ENCODE results near the gene NR1D2. TPM values are rescaled to one million over a fixed set of nuclear protein-coding genes. Genes with fewer than 3 reads are reported as not detected.

NR1D2 gene
- polyA plus RNA-seq, 1 experiment = 18.0 TPM

DNA sequence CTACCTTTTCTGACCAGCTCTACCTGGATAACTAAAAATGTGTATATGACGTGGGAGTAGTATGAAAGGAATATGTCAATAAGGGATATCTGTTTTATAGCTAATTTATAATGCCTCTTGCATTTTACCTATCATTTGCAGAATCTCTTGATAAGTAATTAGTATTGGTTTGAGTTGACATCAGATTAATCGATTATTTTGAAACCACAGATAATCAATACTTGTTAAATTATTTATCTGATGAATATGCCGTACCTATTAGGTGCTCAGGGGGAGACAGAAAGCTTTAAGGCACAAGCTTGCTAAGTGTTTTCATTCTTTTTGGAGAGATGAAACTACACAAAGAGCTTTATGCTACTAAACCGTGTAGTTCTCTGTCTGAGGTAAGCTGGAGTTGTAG lies 24.3 kb downstream of the NR1D2 start:
- POLR2A ChIA-PET = interaction anchor here (0.6 kb wide), 1 partner anchor 8 kb away, joined by 29 read pairs; no protein-coding TSS in a partner anchor
- H3K4me3 ChIP-seq (ENCODE audit: low read depth, low read length) = no peak overlapping the region
- TF ChIP-seq, protein P1, sequence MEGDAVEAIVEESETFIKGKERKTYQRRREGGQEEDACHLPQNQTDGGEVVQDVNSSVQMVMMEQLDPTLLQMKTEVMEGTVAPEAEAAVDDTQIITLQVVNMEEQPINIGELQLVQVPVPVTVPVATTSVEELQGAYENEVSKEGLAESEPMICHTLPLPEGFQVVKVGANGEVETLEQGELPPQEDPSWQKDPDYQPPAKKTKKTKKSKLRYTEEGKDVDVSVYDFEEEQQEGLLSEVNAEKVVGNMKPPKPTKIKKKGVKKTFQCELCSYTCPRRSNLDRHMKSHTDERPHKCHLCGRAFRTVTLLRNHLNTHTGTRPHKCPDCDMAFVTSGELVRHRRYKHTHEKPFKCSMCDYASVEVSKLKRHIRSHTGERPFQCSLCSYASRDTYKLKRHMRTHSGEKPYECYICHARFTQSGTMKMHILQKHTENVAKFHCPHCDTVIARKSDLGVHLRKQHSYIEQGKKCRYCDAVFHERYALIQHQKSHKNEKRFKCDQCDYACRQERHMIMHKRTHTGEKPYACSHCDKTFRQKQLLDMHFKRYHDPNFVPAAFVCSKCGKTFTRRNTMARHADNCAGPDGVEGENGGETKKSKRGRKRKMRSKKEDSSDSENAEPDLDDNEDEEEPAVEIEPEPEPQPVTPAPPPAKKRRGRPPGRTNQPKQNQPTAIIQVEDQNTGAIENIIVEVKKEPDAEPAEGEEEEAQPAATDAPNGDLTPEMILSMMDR (IDR thresholded peaks at IDR 0.05; ENCODE audit: insufficient read depth, low read depth, low read length) = no peak
- peaks cover 2% of the 10 kb centered on the region; the same call in 1 of the 2 replicates for H3K36me3 ChIP-seq (ENCODE audit: control insufficient read depth, insufficient read depth, low read length)
- H3K27me3 ChIP-seq (ENCODE audit: control insufficient read depth, insufficient read depth, low read length) = no peaks in the 10 kb centered on the region
- CTCF ChIA-PET = interaction anchor here (0.7 to 1.8 kb wide), 4 partner anchors 11 to 13 kb away, joined by 3 to 4 read pairs (median 4); no protein-coding TSS in a partner anchor
- DNase-seq (ENCODE audit: low read depth) = no peak

DNA sequence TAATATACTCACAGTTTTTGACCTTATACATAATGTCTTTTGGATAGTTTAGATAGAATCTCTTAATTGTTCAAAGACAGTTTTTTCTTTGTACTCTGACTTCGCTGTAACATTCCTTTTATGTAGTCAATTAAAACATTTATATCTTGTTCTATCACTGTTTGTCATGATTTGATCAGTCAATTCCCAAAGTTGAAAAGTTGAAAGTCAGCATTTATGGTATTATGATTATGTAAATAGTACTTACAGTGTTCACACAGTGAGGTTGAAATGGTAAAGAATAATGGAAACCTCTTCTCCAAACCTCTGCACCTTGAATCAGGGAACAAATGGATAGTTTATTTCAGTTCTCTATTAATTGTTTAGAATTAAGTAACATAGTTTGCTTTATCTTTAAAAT lies 26.6 kb downstream of the NR1D2 start:
- POLR2A ChIA-PET = no interaction called here
- CTCF ChIA-PET = no interaction called here
- H3K4me3 ChIP-seq (ENCODE audit: low read depth, low read length) = no peak overlapping the region
- TF ChIP-seq, protein P1 (IDR thresholded peaks at IDR 0.05; ENCODE audit: insufficient read depth, low read depth, low read length) = no peak
- peaks cover 3% of the 10 kb centered on the region; the same call in 1 of the 2 replicates for H3K36me3 ChIP-seq (ENCODE audit: control insufficient read depth, insufficient read depth, low read length)
- H3K27me3 ChIP-seq (ENCODE audit: control insufficient read depth, insufficient read depth, low read length) = no peaks in the 10 kb centered on the region
- no peak for DNase-seq (ENCODE audit: low read depth)

DNA sequence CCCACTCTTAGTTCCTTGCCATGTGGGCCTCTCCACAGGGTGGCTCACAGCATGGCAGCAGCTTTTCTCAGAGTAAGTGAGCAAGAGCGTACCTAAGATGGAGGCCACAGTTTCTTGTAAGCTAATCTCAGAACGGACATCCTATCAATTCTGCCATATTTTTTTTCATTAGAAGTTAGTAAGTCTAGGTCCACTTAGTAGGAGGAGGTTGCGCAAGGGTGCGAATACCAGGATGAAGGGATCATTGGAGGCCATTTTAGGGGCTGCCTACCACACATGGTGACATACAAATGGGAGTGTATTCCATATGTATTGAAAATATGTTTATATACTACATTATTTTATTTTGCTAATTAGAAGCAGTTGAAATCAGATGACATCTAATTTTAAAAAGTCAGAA lies 31.5 kb downstream of the NR1D2 start:
- no peak for DNase-seq (ENCODE audit: low read depth)
- POLR2A ChIA-PET = no interaction called here
- Histone ChIP-seq H3K27me3 (ENCODE audit: control insufficient read depth, insufficient read depth, low read length) (no peaks in the 10 kb centered on the region), H3K4me3 (ENCODE audit: low read depth, low read length) (no peak overlapping the region), H3K36me3 (ENCODE audit: control insufficient read depth, insufficient read depth, low read length) (peaks cover 4% of the 10 kb centered on the region; the same call in 1 of the 2 replicates)
- TF ChIP-seq, protein P1 (IDR thresholded peaks at IDR 0.05; ENCODE audit: insufficient read depth, low read depth, low read length) = no peak
- CTCF ChIA-PET = no interaction called here

DNA sequence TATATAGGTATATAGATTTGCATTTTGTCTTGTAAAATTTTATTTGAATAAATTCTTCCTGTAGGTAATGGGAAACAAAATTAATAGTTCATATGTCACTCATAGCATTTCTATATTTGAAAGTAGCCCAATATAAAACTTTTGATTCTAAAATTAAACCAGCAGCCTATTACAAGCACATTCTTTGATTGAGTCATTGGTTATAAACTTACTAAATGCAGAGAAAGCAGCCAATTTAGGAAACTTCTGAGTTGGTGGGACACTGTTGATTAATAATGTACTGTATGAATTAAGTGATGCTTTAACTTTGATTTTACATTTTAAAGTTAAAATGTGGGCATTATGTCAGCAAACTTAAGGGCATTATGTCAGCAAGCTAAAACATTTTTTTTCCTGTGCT lies 34.5 kb downstream of the NR1D2 start:
- ChIA-PET CTCF (interaction anchor here (0.7 to 1.1 kb wide), 2 partner anchors 10 to 11 kb away, joined by 3 to 4 read pairs; no protein-coding TSS in a partner anchor), POLR2A (no interaction called here)
- no peak for DNase-seq (ENCODE audit: low read depth)

DNA sequence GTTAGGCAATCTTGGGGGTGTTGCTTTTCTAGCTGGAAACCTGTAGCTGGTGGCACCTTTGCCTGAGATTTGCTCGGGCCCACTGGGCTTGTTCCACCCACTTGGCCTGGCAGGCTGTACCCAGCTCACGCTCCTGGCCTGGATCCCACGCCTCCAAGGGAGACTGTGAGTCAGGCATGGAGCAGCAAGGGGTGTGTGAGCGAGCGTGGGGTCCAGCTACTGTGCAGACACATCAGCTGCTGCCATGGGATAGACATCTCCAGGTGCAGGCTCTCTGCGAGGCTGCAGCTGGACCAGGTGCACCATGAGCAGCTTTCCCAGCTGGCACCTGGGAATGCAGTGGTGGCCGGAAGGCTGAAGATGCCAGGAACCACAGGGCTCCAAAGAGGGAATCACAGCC lies 36.0 kb downstream of the NR1D2 start:
- ChIA-PET POLR2A (no interaction called here), CTCF (interaction anchor here (0.7 to 2.1 kb wide), 4 partner anchors 10 to 14 kb away, joined by 3 to 7 read pairs (median 4); no protein-coding TSS in a partner anchor)
- peaks cover 4% of the 10 kb centered on the region; the same call in 1 of the 2 replicates for H3K36me3 ChIP-seq (ENCODE audit: control insufficient read depth, insufficient read depth, low read length)
- H3K4me3 ChIP-seq (ENCODE audit: low read depth, low read length) = no peak overlapping the region
- no peaks in the 10 kb centered on the region for H3K27me3 ChIP-seq (ENCODE audit: control insufficient read depth, insufficient read depth, low read length)
- DNase-seq (ENCODE audit: low read depth) = no peak
- TF ChIP-seq, protein P1 (IDR thresholded peaks at IDR 0.05; ENCODE audit: insufficient read depth, low read depth, low read length) = no peak

More for the DNA sequence above, 34.5 kb downstream of the NR1D2 start:
- TF ChIP-seq, protein P1 (IDR thresholded peaks at IDR 0.05; ENCODE audit: insufficient read depth, low read depth, low read length) = no peak
- Histone ChIP-seq H3K36me3 (ENCODE audit: control insufficient read depth, insufficient read depth, low read length) (peaks cover 4% of the 10 kb centered on the region; the same call in 1 of the 2 replicates), H3K27me3 (ENCODE audit: control insufficient read depth, insufficient read depth, low read length) (no peaks in the 10 kb centered on the region), H3K4me3 (ENCODE audit: low read depth, low read length) (no peak overlapping the region)
